ENCODE results near the gene UBE2E3.

Gene UBE2E3

GRCh38 chr2:180980106-180980942, at the start of gene UBE2E3:
UBE2E3 (plus strand) TSS chr2:180980605; CDS start chr2:180982043, 1,438 bp downstream.
- peak; percentile 76 for DNase-seq

- no peak for DNase-seq
These were observed 48.6 kb upstream of the UBE2E3 start for GRCh38 chr2:180931841-180932240.

- DNase-seq, result no peak
These were observed 47.1 kb upstream of the UBE2E3 start for GRCh38 chr2:180933332-180933731.

GRCh38 chr2:180934911-180935310, 45.5 kb upstream of the UBE2E3 start:
- no peak for DNase-seq

GRCh38 chr2:180937480-180937879, 42.9 kb upstream of the UBE2E3 start:
- DNase-seq, result peak; percentile 4

GRCh38 chr2:180938451-180938850, 42.0 kb upstream of the UBE2E3 start:
- no peak for DNase-seq

- DNase-seq, result no peak
These were observed 37.1 kb upstream of the UBE2E3 start for GRCh38 chr2:180943275-180943674.

GRCh38 chr2:180944372-180944771, 36.0 kb upstream of the UBE2E3 start:
- no peak for DNase-seq

GRCh38 chr2:180947208-180947689, 33.2 kb upstream of the UBE2E3 start:
- DNase-seq, result no peak

- DNase-seq, result no peak
These were observed 30.5 kb upstream of the UBE2E3 start for GRCh38 chr2:180949896-180950295.

GRCh38 chr2:180952082-180952481, 28.3 kb upstream of the UBE2E3 start:
- no peak for DNase-seq

GRCh38 chr2:180952731-180953336, 27.6 kb upstream of the UBE2E3 start:
- no peak for DNase-seq

- DNase-seq, result no peak
These were observed 26.9 kb upstream of the UBE2E3 start for GRCh38 chr2:180953550-180953949.

- no peak for DNase-seq
These were observed 25.3 kb upstream of the UBE2E3 start for GRCh38 chr2:180955101-180955500.

GRCh38 chr2:180959787-180960186, 20.6 kb upstream of the UBE2E3 start:
- DNase-seq, result no peak

- no peak for DNase-seq
These were observed 19.4 kb upstream of the UBE2E3 start for GRCh38 chr2:180960982-180961381.

GRCh38 chr2:180962727-180963314, 17.6 kb upstream of the UBE2E3 start:
- no peak for DNase-seq

GRCh38 chr2:180966378-180966777, 14.0 kb upstream of the UBE2E3 start:
- DNase-seq, result no peak

- no peak for DNase-seq
These were observed 11.3 kb upstream of the UBE2E3 start for GRCh38 chr2:180969124-180969523.

GRCh38 chr2:180970016-180970415, 10.4 kb upstream of the UBE2E3 start:
- no peak for DNase-seq

- DNase-seq, result no peak
These were observed 8.6 kb upstream of the UBE2E3 start for GRCh38 chr2:180971811-180972210.

- DNase-seq, result no peak
These were observed 4.8 kb upstream of the UBE2E3 start for GRCh38 chr2:180975585-180975984.

GRCh38 chr2:180978903-180979748, 1.3 kb upstream of the UBE2E3 start:
- DNase-seq, result no peak
